H7 (cell line): Measurements from ENCODE around the gene NAT8L. TPM values are rescaled to one million over a fixed set of nuclear protein-coding genes. Genes with fewer than 3 reads are reported as not detected.

Source experiments
- DNase-seq: peaks from one replicate; pipeline ENCODE4 v3.0.0; 2012
- H3K27me3 ChIP-seq: 2 replicates; pipeline ENCODE4 v1.6.0; 2011; ENCODE audit warnings: mild to moderate bottlenecking, low read length; ENCODE audit not compliant: control insufficient read depth, insufficient read depth
- H3K36me3 ChIP-seq: replicated peaks from 2 replicates; pipeline ENCODE4 v1.5.1; 2011; ENCODE audit warnings: low read length; ENCODE audit not compliant: control insufficient read depth, insufficient read depth
- H3K4me3 ChIP-seq: 2 replicates; pipeline ENCODE4 v1.5.1; 2011; ENCODE audit warnings: low read depth, mild to moderate bottlenecking, control low read depth, low read length, moderate library complexity; ENCODE audit not compliant: insufficient read depth
- total RNA-seq: library from RNA; depleted of rRNA; stranded (reverse); fragments of >200 nt; shearing (Covaris generic); gene quantifications from 2 replicates; pipeline ENCODE4 v1.2.3, GENCODE V29; 2014; rRNA removed

Gene NAT8L
- total RNA-seq, 1 experiment from 2014 or later, result 4.1 TPM

DNA sequence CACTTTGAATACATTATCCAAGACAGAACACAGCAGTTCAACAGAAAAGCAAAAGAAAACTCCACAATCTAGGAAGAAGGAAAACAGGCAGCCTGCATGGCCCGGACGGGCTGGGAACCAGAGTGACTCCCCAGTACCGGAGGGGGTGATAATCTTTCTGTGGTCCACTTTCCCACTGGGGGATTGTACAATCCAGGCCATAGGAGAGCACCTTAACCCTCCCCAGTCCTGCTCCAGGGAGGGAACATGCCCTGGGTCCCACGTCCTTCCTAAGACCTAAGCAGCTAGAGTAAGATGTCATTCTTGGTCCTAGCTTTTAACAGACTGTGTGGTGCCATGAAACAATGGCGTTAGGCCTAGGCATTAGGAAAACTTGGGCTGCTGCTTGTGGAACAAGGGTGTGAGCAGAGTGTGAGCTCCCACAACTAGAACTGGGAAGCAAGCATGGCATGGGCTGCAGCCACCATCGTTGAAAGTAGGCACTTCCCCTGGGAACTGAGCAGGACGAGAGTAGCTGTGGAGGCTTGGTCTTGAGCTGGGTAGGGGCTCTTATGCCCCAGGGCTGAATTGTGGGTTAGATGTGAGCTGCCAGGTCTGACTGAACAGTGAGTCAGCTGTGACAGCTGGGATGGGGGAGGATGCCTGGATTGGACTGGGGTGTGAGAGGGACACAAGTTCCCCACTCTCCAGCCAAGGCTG is 42.4 kb downstream of the NAT8L start:
- DNase-seq, result no peak
- Histone ChIP-seq H3K4me3 (no peak overlapping the region), H3K36me3 (no peaks in the 10 kb centered on the region), H3K27me3 (no peaks in the 10 kb centered on the region)

DNA sequence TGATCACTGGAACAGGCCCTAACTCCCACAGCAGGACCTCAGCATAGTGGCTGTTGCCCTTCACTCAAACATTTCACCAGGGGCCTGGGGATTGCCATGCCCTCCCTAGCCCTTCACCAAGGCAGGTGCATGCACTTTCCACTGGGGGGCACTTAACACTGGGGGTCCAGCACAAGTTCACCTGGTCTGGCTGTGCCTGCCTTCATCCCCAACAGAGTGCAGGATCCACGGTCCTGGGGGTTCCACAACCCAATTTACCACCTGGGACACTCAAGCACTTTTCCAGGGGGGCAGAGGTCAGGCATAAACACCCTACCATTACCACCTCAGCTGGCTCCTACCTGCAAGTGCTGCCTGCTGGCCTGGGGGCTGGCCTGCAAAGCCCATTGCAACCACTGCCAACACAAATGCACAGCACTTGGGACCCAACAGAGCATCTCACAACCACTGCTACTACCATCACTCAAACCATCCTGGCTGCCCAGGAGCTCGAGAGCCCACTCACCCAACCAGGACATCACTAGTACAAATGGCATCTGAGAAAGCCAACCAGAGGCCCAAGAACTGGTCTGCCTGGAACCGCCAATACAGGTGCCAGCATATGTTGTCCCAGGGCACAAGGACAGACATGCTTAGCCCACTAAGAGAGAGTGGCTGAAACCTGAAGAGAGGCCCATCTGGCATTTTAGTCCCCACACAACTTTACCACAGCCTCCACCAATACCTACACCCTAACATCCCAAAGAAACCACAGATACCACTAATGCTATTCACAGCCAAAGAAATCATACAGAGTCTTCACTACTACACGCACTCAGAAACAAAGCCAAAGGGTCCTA is 43.1 kb downstream of the NAT8L start:
- Histone ChIP-seq H3K4me3 (no peak overlapping the region), H3K36me3 (no peaks in the 10 kb centered on the region), H3K27me3 (no peaks in the 10 kb centered on the region)
- no peak for DNase-seq

DNA sequence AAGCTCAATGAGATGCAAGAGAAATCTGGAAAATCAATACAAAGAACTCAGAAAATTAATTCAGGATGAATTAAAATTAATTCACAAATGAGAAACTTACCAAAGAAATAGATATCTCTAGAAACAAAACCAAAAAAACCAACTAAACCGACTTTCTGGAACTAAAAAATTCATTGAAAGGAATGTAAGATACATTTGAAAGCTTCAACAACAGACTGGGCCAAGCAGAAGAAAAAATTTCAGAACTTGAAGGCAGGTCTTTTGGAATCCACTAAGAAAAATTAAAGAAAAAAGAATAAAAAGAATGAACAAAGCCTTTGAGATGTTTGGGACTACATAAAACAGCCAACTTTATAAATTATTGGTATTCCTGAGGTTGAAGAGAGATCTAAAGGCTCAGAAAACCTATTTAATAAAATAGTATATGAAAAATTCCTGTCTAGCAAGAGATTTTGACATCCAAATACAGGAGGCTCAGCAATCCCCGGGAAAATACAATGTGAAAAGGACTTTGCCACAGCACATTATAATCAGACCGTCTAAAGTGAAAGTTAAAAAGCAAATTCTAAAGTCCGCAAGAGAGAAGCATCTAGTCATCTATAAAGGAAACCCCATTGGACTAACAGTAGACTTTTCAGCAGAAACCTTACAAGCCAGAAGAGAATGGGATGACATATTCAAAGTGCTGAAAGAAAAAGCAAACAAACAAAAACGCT is 44.2 kb downstream of the NAT8L start:
- no peak for DNase-seq
- Histone ChIP-seq H3K4me3 (no peak overlapping the region), H3K27me3 (no peaks in the 10 kb centered on the region), H3K36me3 (no peaks in the 10 kb centered on the region)

DNA sequence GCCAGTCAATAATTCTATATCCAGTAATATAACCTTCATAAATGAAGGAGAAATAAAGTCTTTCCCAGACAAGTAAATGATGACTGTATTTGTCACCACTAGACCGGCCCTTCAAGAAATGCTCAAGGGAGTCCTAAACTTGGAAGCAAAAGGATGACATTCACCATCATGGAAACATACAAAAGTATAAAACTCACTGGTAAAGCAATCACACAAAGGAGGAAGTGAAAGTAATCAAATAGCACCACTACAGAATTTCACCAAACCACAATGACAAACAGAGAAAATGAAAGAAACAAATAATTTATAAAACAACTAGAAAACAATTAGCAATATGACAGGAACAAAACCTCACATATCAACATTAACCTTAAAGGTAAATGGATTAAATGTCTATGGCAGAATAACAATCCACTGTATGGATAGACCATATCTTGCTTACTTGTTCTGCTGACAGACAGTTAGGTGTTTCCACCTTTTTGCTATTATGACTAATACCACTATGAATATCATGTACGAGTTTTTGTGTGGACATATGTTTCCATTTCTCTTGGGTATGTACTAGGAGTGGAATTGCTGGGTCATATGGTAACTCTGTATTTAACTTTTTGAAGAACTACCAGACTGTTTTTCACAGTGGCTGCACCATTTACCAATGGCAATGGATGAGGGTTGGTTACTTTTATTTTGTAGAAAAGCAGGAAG is 44.9 kb downstream of the NAT8L start:
- H3K27me3 ChIP-seq, result no peaks in the 10 kb centered on the region
- no peak overlapping the region for H3K4me3 ChIP-seq
- no peaks in the 10 kb centered on the region for H3K36me3 ChIP-seq
- no peak for DNase-seq

DNA sequence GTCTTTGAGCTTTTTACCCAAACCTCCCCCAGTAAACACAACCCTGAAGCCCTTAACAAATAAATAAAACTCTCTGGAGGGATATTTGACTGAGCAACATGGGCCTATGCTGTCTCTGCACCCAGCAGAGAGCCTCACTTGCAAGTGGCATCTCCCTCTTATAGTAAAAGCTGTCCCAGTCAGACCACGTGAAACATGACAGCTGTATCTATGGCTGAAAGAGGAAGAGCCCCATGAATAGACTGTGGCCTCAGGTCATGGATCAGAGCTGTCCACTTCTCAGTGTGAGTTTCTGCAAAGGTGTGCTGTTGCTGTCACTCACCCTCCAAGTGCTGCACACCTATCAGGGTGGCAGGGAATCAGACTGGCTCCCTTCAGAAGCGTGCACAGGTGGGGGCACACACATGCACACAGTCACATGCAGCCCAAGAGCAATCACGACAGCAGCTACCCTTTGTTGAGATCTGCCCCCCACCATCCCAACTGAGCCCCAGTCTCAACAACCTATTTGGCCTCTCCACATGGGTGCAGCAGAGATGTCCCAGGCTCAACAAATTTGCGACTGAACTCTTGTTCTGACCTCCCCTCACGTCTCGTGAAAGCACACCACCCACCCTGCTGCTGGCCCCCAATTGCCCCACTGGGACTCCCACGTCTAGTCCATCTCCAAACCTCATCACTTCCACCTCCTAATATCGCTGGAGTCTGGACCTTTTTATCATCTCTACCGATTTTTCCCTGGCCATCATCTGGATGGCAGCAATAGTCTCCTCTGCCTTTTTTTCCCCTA is 45.6 kb downstream of the NAT8L start:
- Histone ChIP-seq H3K36me3 (no peaks in the 10 kb centered on the region), H3K27me3 (no peaks in the 10 kb centered on the region), H3K4me3 (no peak overlapping the region)
- DNase-seq, result no peak

DNA sequence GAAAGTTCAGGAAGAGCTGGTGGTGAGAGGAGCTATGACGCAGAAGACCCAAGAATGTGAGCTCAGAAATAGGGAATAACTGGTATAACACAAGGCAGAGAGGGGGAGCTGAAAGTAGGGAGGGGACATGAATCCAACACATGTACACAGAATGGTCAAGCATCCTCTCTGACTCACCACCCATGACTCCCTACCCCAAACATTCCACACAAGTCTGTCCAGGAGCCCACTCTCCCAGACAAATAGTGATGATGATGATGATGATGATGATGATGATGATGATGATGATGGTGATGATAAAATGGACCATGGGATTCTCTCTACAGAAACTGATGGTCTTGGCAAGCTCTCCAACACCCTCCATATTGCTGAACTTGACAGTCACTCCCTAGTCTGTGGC is 46.4 kb downstream of the NAT8L start:
- Histone ChIP-seq H3K27me3 (no peaks in the 10 kb centered on the region), H3K36me3 (no peaks in the 10 kb centered on the region), H3K4me3 (no peak overlapping the region)
- DNase-seq, result no peak

DNA sequence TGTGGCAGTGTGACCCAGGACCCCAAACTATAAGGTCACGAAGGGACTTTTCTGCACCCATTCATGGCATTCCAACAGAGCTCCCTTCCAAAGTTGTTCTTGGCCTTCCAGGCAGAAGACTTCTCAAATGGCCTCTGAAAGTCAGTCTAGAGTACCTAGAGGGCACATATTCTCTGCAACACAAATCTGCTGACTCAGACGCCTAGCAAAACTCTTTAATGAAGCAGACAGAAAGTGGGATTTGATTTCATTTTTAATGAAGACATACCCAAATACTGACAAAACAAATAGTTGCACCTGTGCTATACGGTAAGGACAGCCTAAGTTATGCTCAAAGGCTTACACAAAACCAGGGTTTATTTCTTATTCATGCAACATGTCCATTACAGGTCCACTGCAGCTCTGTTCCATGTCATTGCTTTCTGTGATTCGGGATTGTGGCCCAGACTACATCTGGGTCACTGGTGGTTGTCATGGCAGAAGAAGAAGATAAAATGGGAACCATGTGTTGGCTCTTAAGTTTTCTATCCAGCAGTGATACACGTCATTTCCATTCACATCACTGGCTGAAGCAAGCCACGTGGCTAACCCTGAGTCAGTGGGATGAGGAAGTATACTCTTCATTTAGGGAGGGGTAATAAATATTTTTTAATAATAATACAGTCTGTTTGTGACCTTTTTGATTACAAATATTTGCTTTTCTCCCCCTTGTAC is 57.7 kb downstream of the NAT8L start:
- no peaks in the 10 kb centered on the region for H3K36me3 ChIP-seq
- DNase-seq, result no peak
- no peaks in the 10 kb centered on the region for H3K27me3 ChIP-seq
- H3K4me3 ChIP-seq, result no peak overlapping the region

Other genes with a start within 250 kb of the NAT8L start
- gene LETM1, start 203.2 kb upstream of the NAT8L start, total RNA-seq, result 68.8 and 80.5 TPM in 2 replicates
- gene NSD2, start 187.9 kb upstream of the NAT8L start, total RNA-seq, result 89.5 and 92.4 TPM in 2 replicates
- 61.2 and 70.4 TPM in 2 replicates for gene NELFA, start 50.4 kb upstream of the NAT8L start, total RNA-seq
- gene HAUS3, start 182.8 kb downstream of the NAT8L start, total RNA-seq, result 8.5 and 16.4 TPM in 2 replicates
- gene POLN, start 182.8 kb downstream of the NAT8L start, total RNA-seq, result 0.96 and 2.4 TPM in 2 replicates
- 13.4 and 22.3 TPM in 2 replicates for gene MXD4, start 202.8 kb downstream of the NAT8L start, total RNA-seq